ENCODE results near the gene SERPINA4. TPM values are rescaled to one million over a fixed set of nuclear protein-coding genes. Genes with fewer than 3 reads are reported as not detected.

Gene SERPINA4
- total and polyA plus RNA-seq, 2 of the 13 experiments (the other 11 are each of a cell fraction or from before 2014, with no cell fraction given) = 39.1 to 57.8 TPM

DNA sequence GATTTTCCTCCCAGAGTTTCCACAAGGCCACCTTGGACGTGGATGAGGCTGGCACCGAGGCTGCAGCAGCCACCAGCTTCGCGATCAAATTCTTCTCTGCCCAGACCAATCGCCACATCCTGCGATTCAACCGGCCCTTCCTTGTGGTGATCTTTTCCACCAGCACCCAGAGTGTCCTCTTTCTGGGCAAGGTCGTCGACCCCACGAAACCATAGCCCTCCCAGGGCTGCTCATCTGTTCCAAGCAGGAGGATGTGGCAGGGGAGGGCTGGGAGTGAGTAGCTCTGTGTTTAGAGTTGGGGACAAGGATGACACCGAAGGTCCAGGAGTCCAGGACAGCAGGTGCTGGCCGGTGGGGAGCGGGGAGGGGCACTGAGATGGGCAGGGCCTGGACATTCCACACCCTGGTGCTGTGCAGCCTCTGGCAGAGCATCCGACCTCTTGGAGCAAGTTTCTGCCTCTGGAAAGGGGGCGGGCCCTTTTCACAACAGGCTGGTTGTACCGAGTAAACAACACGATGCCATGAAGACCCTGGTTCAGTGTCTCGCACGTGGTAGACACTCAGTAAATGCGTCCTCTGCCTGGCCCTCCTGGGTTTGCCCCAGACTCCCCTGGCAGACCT is 8.2 kb downstream of the SERPINA4 start (continued):
- TF ChIP-seq ZNF687 (CRISPR knock-in tag; IDR thresholded peaks at IDR 0.05) (peak; percentile 97), ZSCAN29 (CRISPR knock-in tag; conservative IDR thresholded peaks at IDR 0.05) (no peak), ZSCAN21 (CRISPR knock-in tag; IDR thresholded peaks at IDR 0.05; ENCODE audit: borderline replicate concordance) (peak; percentile 61; the same call in 1 of the 2 replicates), ZNF296 (CRISPR knock-in tag; conservative IDR thresholded peaks at IDR 0.05) (peak; percentile 87; the same call in 1 of the 2 replicates), RXRB (CRISPR knock-in tag; IDR thresholded peaks at IDR 0.05; ENCODE audit: borderline replicate concordance) (peak; percentile 59), PPARG (CRISPR knock-in tag; conservative IDR thresholded peaks at IDR 0.05) (0 out of 2 replicates have a peak, but pooled peaks have one; percentile 45), ZNF431 (CRISPR knock-in tag; IDR thresholded peaks at IDR 0.05; ENCODE audit: borderline replicate concordance, low read depth) (peak; percentile 58; the same call in 1 of the 2 replicates), THAP9 (CRISPR knock-in tag; IDR thresholded peaks at IDR 0.05; ENCODE audit: borderline replicate concordance) (no peak), KDM1A (CRISPR knock-in tag; IDR thresholded peaks at IDR 0.05) (0 out of 2 replicates have a peak, but pooled peaks have one; percentile 16), SOX5 (CRISPR knock-in tag; IDR thresholded peaks at IDR 0.05; ENCODE audit: borderline replicate concordance) (0 out of 2 replicates have a peak, but pooled peaks have one; percentile 10), PITX1 (CRISPR knock-in tag; IDR thresholded peaks at IDR 0.05) (peak; percentile 48; the same call in 1 of the 2 replicates), ZNF326 (CRISPR knock-in tag; IDR thresholded peaks at IDR 0.05; ENCODE audit: borderline replicate concordance) (no peak), RAD51 (IDR thresholded peaks at IDR 0.05; ENCODE audit: borderline replicate concordance) (no peak), HHEX (CRISPR knock-in tag; IDR thresholded peaks at IDR 0.05) (no peak), ATM (IDR thresholded peaks at IDR 0.05; ENCODE audit: borderline replicate concordance) (no peak), SOX6 (IDR thresholded peaks at IDR 0.05) (no peak), SOX6 (CRISPR knock-in tag; IDR thresholded peaks at IDR 0.05) (peak; percentile 46; the same call in 1 of the 2 replicates), BRCA1 (CRISPR knock-in tag; IDR thresholded peaks at IDR 0.05) (no peak), GATAD2A (CRISPR knock-in tag; IDR thresholded peaks at IDR 0.05) (peak; percentile 67; the same call in 1 of the 2 replicates), ESRRA (CRISPR knock-in tag; IDR thresholded peaks at IDR 0.05; ENCODE audit: low read depth) (peak; percentile 40; the same call in 1 of the 2 replicates), MXD1 (CRISPR knock-in tag; IDR thresholded peaks at IDR 0.05) (no peak)
- TF ChIP-seq, protein P1, sequence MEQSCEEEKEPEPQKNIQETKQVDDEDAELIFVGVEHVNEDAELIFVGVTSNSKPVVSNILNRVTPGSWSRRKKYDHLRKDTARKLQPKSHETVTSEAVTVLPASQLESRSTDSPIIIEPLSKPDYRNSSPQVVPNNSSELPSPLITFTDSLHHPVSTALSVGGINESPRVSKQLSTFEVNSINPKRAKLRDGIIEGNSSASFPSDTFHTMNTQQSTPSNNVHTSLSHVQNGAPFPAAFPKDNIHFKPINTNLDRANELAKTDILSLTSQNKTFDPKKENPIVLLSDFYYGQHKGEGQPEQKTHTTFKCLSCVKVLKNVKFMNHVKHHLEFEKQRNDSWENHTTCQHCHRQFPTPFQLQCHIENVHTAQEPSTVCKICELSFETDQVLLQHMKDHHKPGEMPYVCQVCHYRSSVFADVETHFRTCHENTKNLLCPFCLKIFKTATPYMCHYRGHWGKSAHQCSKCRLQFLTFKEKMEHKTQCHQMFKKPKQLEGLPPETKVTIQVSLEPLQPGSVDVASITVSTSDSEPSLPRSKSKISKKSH (CRISPR knock-in tag; IDR thresholded peaks at IDR 0.05; ENCODE audit: borderline replicate concordance) = no peak

Data from HepG2 (cell line).